Activated CD8-positive, alpha-beta memory T cell treated with anti-CD3 and anti-CD28 coated beads, Interleukin-2, amount 10 ng/mL, durations not matched to agents 7 days and 5 days (primary cell): Measurements from ENCODE around the gene MAN2B1. TPM values are rescaled to one million over a fixed set of nuclear protein-coding genes. Genes with fewer than 3 reads are reported as not detected.
"Not testable (repeated sequence)": the region's sequence is repeated elsewhere in the genome, so short reads cannot be mapped to it uniquely, and the experiment has no call there.

Experiments
- ATAC-seq: fragments of 150-1000 bp; cut with Tn5 transposase; one replicate; pipeline ENCODE4 v1.10.0; 2021; ENCODE audit warnings: moderate library complexity
- CTCF ChIA-PET: fragments of 350-600 bp; sonication (Branson Sonifier 250); formaldehyde crosslinking; loops from one replicate; lab custom pipeline; 2021; ENCODE audit warnings: antibody characterized with exemption; lab: Charles Lee
- DNase-seq: peaks from one replicate; pipeline ENCODE4 v3.0.0-alpha.2; 2020
- H3K27ac Mint-ChIP-seq: one replicate; pipeline ENCODE4 v1.8.0; 2021; ENCODE audit warnings: mild to moderate bottlenecking, mixed read lengths
- H3K27me3 Mint-ChIP-seq: one replicate; pipeline ENCODE4 v1.8.0; 2021; ENCODE audit warnings: mixed read lengths
- H3K36me3 Mint-ChIP-seq: one replicate; pipeline ENCODE4 v1.8.0; 2021; ENCODE audit warnings: mild to moderate bottlenecking, mixed read lengths
- H3K4me1 Mint-ChIP-seq: one replicate; pipeline ENCODE4 v1.8.0; 2021; ENCODE audit warnings: mixed read lengths
- H3K4me3 Mint-ChIP-seq: one replicate; pipeline ENCODE4 v1.8.0; 2021; ENCODE audit warnings: mild to moderate bottlenecking, moderate library complexity, mixed read lengths
- H3K9me3 Mint-ChIP-seq: one replicate; pipeline ENCODE4 v1.8.0; 2022; ENCODE audit warnings: low read depth, mixed read lengths
- total RNA-seq, 2 experiments: library from RNA; stranded (reverse); gene quantifications; one replicate each; pipeline ENCODE4 v1.2.3, GENCODE V29; 2021

The MAN2B1 gene
- 100 to 1,000 TPM; 102 to 118 TPM for total RNA-seq

DNA sequence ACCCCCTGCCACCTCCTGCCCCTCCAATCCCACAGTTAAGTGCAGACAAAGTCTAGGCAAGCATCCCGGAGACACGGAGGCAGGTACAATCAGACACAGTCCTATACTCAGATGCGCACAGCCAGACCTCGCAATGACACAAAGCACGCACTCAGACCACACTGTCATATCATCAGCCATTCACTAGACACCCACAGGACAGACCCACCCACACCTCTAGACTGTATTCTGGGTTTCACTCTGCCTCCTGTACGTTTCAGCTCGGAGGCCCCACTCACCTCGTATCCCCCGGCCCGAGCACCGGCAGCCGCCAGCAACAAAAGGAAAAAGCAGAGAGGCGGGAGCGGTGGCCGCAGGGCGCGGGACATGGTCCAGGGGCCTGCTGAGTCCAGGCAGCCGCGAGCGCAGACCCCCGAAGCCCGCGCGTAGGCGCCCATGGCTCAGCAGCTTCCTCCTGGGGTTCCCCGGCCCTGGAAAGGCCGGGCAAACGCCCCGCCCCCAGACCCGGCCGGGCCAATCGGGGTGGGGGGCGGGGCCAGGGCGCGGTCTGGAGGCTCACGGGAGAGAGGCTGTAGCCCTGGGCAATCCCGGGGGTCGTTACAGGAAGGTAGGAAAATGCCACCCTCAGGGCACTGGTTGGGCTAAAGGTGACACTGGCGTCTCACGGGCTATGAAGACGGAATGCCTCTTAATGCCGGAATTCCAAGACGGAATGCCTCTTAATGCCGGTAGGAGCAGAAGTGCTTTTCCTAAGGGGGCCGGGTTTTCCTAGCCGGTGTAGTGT, at the start of gene MAN2B1, which contains the start of gene WDR83:
TSS of gene MAN2B1 (minus strand) at position 478 of the 784 bp plus-strand sequence. CDS start at position 437, 41 bp downstream.
TSS of gene WDR83 (plus strand) at position 543 of the 784 bp plus-strand sequence. CDS start 2,984 bp downstream, outside the sequence.
- peaks cover 18% of the 10 kb centered on the region for H3K36me3 Mint-ChIP-seq
- ATAC-seq (peak; percentile 83), DNase-seq (peak; percentile 82)
- H3K9me3 Mint-ChIP-seq = no peaks in the 10 kb centered on the region
- peaks cover 53% of the 10 kb centered on the region for H3K4me1 Mint-ChIP-seq
- no peaks in the 10 kb centered on the region for H3K27me3 Mint-ChIP-seq
- H3K27ac Mint-ChIP-seq = peak within 1 kb of the TSS; percentile 78
- peak within 1 kb of the TSS; percentile 88 for H3K4me3 Mint-ChIP-seq
- CTCF ChIA-PET = interaction anchor here (1.0 to 5.8 kb wide), 6 partner anchors 11 to 180 kb away, joined by 3 to 40 read pairs (median 8); no protein-coding TSS in a partner anchor

DNA sequence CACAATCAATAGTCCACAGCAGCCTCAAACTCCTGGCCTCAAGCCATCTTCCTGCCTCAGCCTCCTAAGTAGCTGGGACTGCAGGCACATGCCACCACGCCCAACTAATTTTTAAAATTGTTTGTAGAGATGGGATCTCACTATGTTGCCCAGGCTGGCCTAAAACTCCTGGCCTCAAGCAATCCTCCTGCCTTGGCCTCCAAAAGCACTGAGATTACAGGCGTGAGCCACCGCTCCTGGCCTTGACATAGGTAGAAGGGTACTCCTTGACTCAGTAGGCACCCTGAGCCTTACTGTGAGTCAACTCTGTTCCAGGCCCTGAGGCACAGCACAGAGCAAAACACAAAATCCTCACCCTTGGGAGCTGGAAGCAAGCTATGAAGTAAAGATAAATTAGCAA, 49.4 kb upstream of the MAN2B1 start:
- CTCF ChIA-PET = interaction anchor here (1.0 to 15.3 kb wide), 8 partner anchors 18 to 85 kb away, joined by 3 to 157 read pairs (median 10); partner anchors contain the start of genes FBXW9 and TRIR
- peaks cover 30% of the 10 kb centered on the region for H3K36me3 Mint-ChIP-seq

DNA sequence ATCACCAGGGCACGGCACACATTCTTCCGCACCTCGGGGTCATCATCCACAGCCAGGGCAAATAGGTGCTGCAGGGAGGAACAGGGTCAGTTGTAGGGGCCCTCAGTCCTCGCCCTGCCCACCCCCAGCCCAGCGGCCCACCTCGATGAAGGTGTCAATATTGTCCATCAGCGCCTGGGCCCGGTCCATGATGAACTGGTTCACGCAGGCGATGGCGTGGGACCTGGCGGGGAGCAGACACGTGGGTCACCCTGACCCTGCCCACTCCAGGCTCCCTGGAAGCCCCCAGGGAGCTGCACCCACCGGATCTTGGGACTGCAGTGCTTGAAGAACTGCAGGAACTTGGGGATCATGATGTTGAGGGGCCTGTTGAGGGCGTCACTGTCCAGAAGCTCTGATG, 48.6 kb upstream of the MAN2B1 start:
- Mint-ChIP-seq H3K4me3 (no peak overlapping the region), H3K36me3 (peaks cover 34% of the 10 kb centered on the region), H3K27ac (no peak overlapping the region), H3K9me3 (no peaks in the 10 kb centered on the region), H3K27me3 (no peaks in the 10 kb centered on the region), H3K4me1 (peaks cover 17% of the 10 kb centered on the region)
- CTCF ChIA-PET = interaction anchor here (1.2 to 15.3 kb wide), 5 partner anchors 19 to 82 kb away, joined by 3 to 157 read pairs (median 17); partner anchors contain the start of gene TRIR
- ATAC-seq (no peak), DNase-seq (no peak)

More for the DNA sequence above, 49.4 kb upstream of the MAN2B1 start:
- no peak overlapping the region for H3K4me3 Mint-ChIP-seq
- H3K4me1 Mint-ChIP-seq = peaks cover 23% of the 10 kb centered on the region
- no peak overlapping the region for H3K27ac Mint-ChIP-seq
- no peaks in the 10 kb centered on the region for H3K9me3 Mint-ChIP-seq
- DNase-seq = no peak
- ATAC-seq = no peak
- no peaks in the 10 kb centered on the region for H3K27me3 Mint-ChIP-seq

DNA sequence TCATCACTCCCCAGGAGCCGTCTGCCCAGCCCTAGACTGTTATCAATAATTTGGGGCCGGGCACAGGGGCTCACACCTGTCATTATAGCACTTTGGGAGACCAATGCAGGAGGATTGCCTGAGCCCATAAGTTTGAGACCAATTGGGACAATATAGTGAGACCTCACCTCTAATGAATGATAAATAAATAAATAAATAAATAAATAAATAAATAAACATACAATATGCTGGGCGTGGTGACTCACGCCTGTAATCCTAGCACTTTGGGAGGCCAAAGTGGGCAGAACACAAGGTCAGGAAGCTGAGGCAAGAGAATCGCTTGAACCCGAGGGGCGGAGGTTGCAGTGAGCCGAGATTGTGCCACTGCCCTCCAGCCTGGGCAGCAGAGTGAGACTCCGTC, 46.8 kb upstream of the MAN2B1 start:
- H3K27me3 Mint-ChIP-seq, H3K4me1 Mint-ChIP-seq, H3K27ac Mint-ChIP-seq, H3K9me3 Mint-ChIP-seq, H3K4me3 Mint-ChIP-seq, ATAC-seq, DNase-seq: not testable (repeated sequence)
- H3K36me3 Mint-ChIP-seq = peaks cover 31% of the 10 kb centered on the region
- CTCF ChIA-PET = interaction anchor here (0.8 to 15.3 kb wide), 3 partner anchors 18 to 45 kb away, joined by 3 to 157 read pairs (median 3); no protein-coding TSS in a partner anchor

DNA sequence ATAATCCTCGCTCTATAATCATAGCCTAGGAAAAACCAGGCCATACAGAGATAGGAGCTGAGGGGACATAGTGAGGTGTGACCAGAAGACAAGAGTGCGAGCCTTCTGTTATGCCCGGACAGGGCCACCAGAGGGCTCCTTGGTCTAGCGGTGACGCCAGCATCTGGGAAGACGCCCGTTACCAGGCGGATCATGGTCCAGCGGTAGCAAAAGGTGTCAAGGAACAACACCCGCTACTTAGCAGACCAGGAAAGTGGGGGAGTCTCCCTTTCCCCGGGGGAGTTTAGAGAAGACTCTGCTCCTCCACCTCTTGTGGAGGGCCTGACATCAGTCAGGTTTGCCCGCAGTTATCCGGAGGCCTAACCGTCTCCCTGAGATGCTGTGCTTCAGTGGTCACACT, 45.5 kb upstream of the MAN2B1 start:
- CTCF ChIA-PET, H3K27me3 Mint-ChIP-seq, H3K27ac Mint-ChIP-seq, H3K4me3 Mint-ChIP-seq, H3K9me3 Mint-ChIP-seq, ATAC-seq, DNase-seq, H3K4me1 Mint-ChIP-seq: not testable (repeated sequence)
- H3K36me3 Mint-ChIP-seq = peaks cover 32% of the 10 kb centered on the region

DNA sequence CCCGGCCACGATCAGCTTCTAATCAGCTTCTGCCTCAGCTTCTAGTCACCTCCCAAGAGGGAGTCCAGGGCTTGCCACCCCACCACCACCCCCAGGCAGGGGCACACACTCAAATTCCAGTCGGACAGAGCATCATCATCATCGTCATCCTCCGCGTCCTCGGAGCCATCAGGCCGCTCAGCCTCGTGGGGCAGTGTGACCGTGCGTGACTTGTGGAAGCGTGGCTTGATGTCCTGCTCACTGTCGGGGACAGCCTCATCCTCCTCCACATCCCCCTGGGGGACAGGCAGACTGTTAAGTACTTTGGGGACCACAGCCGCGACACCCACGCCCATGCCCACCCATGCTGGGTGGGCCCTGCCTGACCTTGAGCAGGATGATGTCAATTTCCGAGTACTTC, 44.6 kb upstream of the MAN2B1 start:
- CTCF ChIA-PET = interaction anchor here (0.9 to 1.0 kb wide), 2 partner anchors 12 to 50 kb away, joined by 3 to 5 read pairs; partner anchors contain the start of gene TNPO2
- no peak for ATAC-seq
- Mint-ChIP-seq H3K4me3 (no peak overlapping the region), H3K4me1 (no peaks in the 10 kb centered on the region), H3K27me3 (no peaks in the 10 kb centered on the region), H3K36me3 (peaks cover 29% of the 10 kb centered on the region), H3K9me3 (no peaks in the 10 kb centered on the region), H3K27ac (no peak overlapping the region)
- DNase-seq = no peak

DNA sequence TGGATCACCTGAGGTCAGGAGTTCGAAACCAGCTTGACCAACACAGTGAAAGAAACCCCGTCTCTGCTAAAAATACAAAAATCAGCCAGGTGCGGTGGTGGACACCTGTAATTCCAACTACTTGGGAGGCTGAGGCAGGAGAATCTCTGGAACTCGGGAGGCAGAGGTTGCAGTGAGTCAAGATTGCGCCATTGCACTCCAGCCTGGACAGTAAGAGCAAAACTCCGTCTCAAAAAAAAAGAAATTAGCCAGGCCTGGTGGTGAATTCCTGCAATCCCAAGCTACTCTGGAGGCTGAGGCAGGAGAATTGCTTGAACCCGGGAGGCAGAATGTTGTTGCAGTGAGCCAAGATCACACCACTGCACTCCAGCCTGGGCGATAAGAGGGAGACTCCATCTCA, 42.1 kb upstream of the MAN2B1 start:
- H3K36me3 Mint-ChIP-seq = peaks cover 36% of the 10 kb centered on the region
- CTCF ChIA-PET = interaction anchor here (0.5 to 1.5 kb wide), 3 partner anchors 28 to 141 kb away, joined by 3 to 4 read pairs (median 3); no protein-coding TSS in a partner anchor
- H3K27me3 Mint-ChIP-seq = no peaks in the 10 kb centered on the region
- no peaks in the 10 kb centered on the region for H3K9me3 Mint-ChIP-seq
- no peak overlapping the region for H3K27ac Mint-ChIP-seq
- H3K4me3 Mint-ChIP-seq = no peak overlapping the region
- H3K4me1 Mint-ChIP-seq = no peaks in the 10 kb centered on the region
- DNase-seq (no peak), ATAC-seq (no peak)

DNA sequence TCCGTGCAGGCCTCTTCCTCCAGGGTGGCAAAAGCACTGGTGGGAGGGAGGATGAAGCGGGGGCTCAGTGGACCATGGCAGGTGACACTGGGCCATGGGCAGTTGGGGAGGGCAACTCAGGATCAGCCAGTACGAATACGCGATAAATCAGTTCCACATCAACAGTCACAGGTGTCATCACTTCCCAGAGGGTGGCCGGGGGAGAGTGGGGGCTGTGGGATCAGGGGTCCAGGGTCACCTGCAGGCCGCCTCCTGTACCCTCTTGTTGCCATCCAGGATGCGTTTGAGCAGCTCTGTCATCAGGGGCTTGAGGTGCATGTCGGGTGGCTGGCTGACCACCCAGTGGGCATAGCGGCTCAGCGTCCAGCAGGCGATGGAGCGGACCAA, 39.8 kb upstream of the MAN2B1 start:
- no peaks in the 10 kb centered on the region for H3K4me1 Mint-ChIP-seq
- H3K36me3 Mint-ChIP-seq = peaks cover 49% of the 10 kb centered on the region
- no peaks in the 10 kb centered on the region for H3K9me3 Mint-ChIP-seq
- no peaks in the 10 kb centered on the region for H3K27me3 Mint-ChIP-seq
- CTCF ChIA-PET = interaction anchor here (1.1 kb wide), 1 partner anchor 51 kb away, joined by 3 read pairs; no protein-coding TSS in a partner anchor
- no peak for DNase-seq
- no peak overlapping the region for H3K27ac Mint-ChIP-seq
- H3K4me3 Mint-ChIP-seq = no peak overlapping the region
- ATAC-seq = no peak

DNA sequence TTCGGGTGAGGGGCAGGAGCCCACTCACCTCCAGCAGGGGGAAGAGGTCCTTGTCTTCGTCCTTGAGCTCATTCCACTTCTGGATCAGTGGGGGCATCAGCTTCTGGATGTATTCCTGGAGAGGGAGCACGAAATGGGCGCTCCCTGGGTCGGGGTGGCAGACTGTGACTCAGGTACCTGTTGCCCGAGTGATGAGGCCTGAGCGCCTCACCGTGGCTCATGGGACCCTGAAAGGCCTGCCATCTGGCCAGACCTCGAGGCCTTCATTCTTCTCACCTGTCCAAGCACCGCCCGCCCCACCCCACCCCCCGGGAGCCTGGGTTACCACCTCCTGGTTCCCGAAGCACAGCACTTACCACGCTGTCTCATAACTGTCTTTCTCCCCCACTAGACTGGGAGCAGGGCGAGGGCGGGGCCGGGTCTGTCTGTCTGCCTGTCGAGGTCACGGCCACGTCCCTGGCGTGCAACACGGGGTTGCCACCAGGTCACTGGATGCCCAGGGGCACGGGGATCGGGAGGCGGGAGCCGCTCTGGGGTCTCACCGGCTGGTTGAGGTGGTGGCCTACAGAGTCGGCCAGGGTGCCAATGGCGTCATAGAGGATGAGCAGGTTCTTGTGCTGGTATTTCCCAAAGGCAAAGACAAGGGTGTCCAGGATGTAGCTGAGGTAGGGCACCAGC, 39.3 kb upstream of the MAN2B1 start:
- Mint-ChIP-seq H3K4me3 (no peak overlapping the region), H3K27ac (peak overlapping the region; percentile 26), H3K9me3 (no peaks in the 10 kb centered on the region), H3K27me3 (no peaks in the 10 kb centered on the region), H3K4me1 (no peaks in the 10 kb centered on the region), H3K36me3 (peaks cover 51% of the 10 kb centered on the region)
- CTCF ChIA-PET = interaction anchor here (1.1 kb wide), 1 partner anchor 52 kb away, joined by 3 read pairs; no protein-coding TSS in a partner anchor
- ATAC-seq = no peak
- DNase-seq = no peak

DNA sequence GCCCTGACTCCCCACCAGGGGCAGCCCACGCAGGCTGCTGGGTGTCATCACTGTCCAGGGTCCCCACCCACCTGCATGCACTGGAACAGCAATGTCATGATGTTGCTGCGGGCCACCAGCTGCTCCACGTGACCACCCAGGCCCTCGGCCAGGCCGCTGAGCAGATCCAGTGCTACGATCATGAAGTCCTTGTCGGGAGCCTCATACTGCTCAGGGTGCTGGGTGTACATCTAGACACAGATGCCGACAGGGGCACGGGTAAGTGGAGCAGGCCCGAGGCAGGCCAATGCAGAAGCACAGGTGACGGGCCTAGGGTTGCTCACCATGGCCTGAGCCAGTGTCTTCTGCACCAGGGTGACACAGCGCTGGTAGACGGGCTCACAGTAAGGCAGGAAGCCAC, 38.6 kb upstream of the MAN2B1 start:
- Mint-ChIP-seq H3K4me1 (no peaks in the 10 kb centered on the region), H3K27me3 (no peaks in the 10 kb centered on the region), H3K36me3 (peaks cover 48% of the 10 kb centered on the region), H3K27ac (no peak overlapping the region), H3K9me3 (no peaks in the 10 kb centered on the region), H3K4me3 (no peak overlapping the region)
- CTCF ChIA-PET = interaction anchor here (0.7 kb wide), 1 partner anchor 68 kb away, joined by 3 read pairs; no protein-coding TSS in a partner anchor
- ATAC-seq = no peak
- DNase-seq = no peak

DNA sequence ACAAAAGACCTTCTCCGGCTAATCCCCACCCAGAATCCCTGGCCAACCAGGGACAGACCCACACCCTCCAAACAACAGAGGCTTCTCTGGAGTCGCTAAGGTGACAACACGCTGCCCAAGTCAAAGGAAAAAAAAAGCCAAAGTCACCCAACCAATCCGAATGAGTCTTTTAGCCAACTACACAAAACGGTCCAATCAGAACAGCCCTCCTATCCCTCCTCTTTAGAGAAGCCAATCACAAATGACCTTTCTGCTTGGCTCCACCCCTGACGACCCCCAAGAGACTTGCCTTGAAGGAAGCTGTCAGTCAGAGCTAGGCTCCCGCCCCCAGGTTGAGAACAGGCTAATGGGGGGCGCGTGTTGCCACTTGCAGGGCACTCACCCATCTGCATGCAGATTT, 36.5 kb upstream of the MAN2B1 start:
- no peak overlapping the region for H3K27ac Mint-ChIP-seq
- CTCF ChIA-PET = interaction anchor here (0.8 kb wide), 1 partner anchor 55 kb away, joined by 3 read pairs; no protein-coding TSS in a partner anchor
- peaks cover 45% of the 10 kb centered on the region for H3K36me3 Mint-ChIP-seq
- no peaks in the 10 kb centered on the region for H3K27me3 Mint-ChIP-seq
- H3K9me3 Mint-ChIP-seq = no peaks in the 10 kb centered on the region
- ATAC-seq = peak; percentile 21
- H3K4me3 Mint-ChIP-seq = no peak overlapping the region
- H3K4me1 Mint-ChIP-seq = peaks cover 4% of the 10 kb centered on the region
- no peak for DNase-seq

DNA sequence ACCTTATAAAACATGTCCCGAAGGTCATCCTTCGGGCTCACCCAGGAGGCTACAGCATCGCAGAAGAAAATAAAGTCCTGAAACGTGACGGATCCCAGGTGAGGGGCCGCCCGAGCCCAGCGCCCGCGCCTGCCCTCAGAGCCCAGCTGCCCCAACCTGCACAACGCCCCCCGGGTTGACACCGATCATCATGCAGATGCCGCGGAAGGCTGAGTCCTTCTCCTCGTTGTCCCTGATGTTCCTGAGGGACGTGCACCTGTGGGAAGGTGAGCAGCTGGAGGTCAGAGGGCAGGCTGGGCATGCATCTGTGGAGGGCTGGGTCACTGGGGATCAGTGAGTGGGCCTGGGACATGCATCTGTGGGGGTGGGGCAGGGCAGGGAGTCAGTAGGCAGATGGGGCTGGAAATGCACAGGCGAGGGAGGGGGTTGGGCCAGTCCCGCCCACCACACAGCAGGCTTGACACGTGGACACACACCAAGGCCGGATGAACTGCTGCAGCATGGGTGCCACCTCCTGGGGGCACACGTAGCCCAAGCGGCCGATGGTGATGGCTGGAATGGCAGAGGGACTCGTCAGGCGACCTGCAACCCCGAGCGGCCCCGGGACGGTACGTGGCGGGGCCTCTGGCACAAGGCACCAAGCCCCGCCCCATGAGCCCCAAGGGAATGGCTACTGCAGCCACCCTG, 35.2 kb upstream of the MAN2B1 start:
- no peak overlapping the region for H3K27ac Mint-ChIP-seq

More for the DNA sequence above, 35.2 kb upstream of the MAN2B1 start:
- Mint-ChIP-seq H3K9me3 (no peaks in the 10 kb centered on the region), H3K27me3 (no peaks in the 10 kb centered on the region), H3K4me3 (no peak overlapping the region), H3K36me3 (peaks cover 43% of the 10 kb centered on the region), H3K4me1 (peaks cover 7% of the 10 kb centered on the region)
- no peak for DNase-seq
- no peak for ATAC-seq
- CTCF ChIA-PET = no interaction called here
